Endothelial cell (in vitro differentiated cells): ENCODE results near the gene USP5. TPM values are rescaled to one million over a fixed set of nuclear protein-coding genes. Genes with fewer than 3 reads are reported as not detected.
"Not testable (repeated sequence)": the region's sequence is repeated elsewhere in the genome, so short reads cannot be mapped to it uniquely, and the experiment has no call there.

ENCODE experiments used
- DNase-seq: peaks from one replicate; pipeline ENCODE4 v3.0.0; 2021; ENCODE audit warnings: low spot score
- H3K27ac Mint-ChIP-seq: one replicate; pipeline ENCODE4 v1.8.0; 2021; ENCODE audit warnings: mixed read lengths, inconsistent platforms; ENCODE audit not compliant: unreplicated experiment
- H3K27me3 Mint-ChIP-seq: one replicate; pipeline ENCODE4 v1.8.0; 2021; ENCODE audit warnings: mild to moderate bottlenecking, moderate library complexity, mixed read lengths, inconsistent platforms; ENCODE audit not compliant: unreplicated experiment
- H3K36me3 Mint-ChIP-seq: one replicate; pipeline ENCODE4 v1.8.0; 2021; ENCODE audit warnings: mild to moderate bottlenecking, low read depth, mixed read lengths, inconsistent platforms; ENCODE audit not compliant: unreplicated experiment
- H3K4me1 Mint-ChIP-seq: one replicate; pipeline ENCODE4 v1.8.0; 2021; ENCODE audit warnings: mild to moderate bottlenecking, mixed read lengths, inconsistent platforms; ENCODE audit not compliant: unreplicated experiment
- H3K4me3 Mint-ChIP-seq: one replicate; pipeline ENCODE4 v1.8.0; 2021; ENCODE audit warnings: mild to moderate bottlenecking, mixed read lengths, inconsistent platforms; ENCODE audit not compliant: unreplicated experiment
- H3K9me3 Mint-ChIP-seq: one replicate; pipeline ENCODE4 v1.8.0; 2021; ENCODE audit warnings: mixed read lengths, inconsistent platforms; ENCODE audit not compliant: unreplicated experiment
- CTCF ChIP-seq: fragments of 200-600 bp; sonication (generic); IDR thresholded peaks from one replicate; pipeline ENCODE4 v1.5.0; 2021; ENCODE audit warnings: antibody characterized with exemption; ENCODE audit not compliant: unreplicated experiment
- total RNA-seq: library from RNA; stranded (reverse); fragmentation: NEBNext Ultra II Directional; extraction: Animal tissue kit (Norgen Biotek cat#: 25700); gene quantifications from one replicate; pipeline ENCODE4 v1.2.1, GENCODE V29; 2021; ENCODE audit not compliant: unreplicated experiment

The USP5 gene
- total RNA-seq, 1 donor from 2014 or later = 119 TPM

GRCh38 chr12:6884539-6884938 lies 32.6 kb downstream of the USP5 start:
- Mint-ChIP-seq H3K9me3 (no peaks in the 10 kb centered on the region), H3K4me1 (peaks cover 2% of the 10 kb centered on the region), H3K27me3 (no peaks in the 10 kb centered on the region), H3K4me3 (no peak overlapping the region), H3K27ac (no peak overlapping the region), H3K36me3 (no peaks in the 10 kb centered on the region)
- no peak for TF ChIP-seq CTCF
- DNase-seq = no peak

GRCh38 chr12:6886206-6886999 lies 34.5 kb downstream of the USP5 start:
- not testable (repeated sequence) for H3K27ac Mint-ChIP-seq, H3K4me3 Mint-ChIP-seq, H3K4me1 Mint-ChIP-seq, H3K36me3 Mint-ChIP-seq, H3K9me3 Mint-ChIP-seq, H3K27me3 Mint-ChIP-seq, DNase-seq

GRCh38 chr12:6887460-6887859 lies 35.5 kb downstream of the USP5 start:
- no peaks in the 10 kb centered on the region for H3K36me3 Mint-ChIP-seq
- H3K4me3 Mint-ChIP-seq = no peak overlapping the region
- peaks cover 5% of the 10 kb centered on the region for H3K27me3 Mint-ChIP-seq
- H3K4me1 Mint-ChIP-seq = peaks cover 12% of the 10 kb centered on the region
- DNase-seq = no peak
- no peaks in the 10 kb centered on the region for H3K9me3 Mint-ChIP-seq
- no peak overlapping the region for H3K27ac Mint-ChIP-seq
- no peak for TF ChIP-seq CTCF

- no peak overlapping the region for H3K4me3 Mint-ChIP-seq
- no peak overlapping the region for H3K27ac Mint-ChIP-seq
These were observed 36.4 kb downstream of the USP5 start for GRCh38 chr12:6888360-6888759.

GRCh38 chr12:6888794-6889193 lies 36.8 kb downstream of the USP5 start:
- not testable (repeated sequence) for DNase-seq, H3K4me3 Mint-ChIP-seq, H3K36me3 Mint-ChIP-seq, H3K27me3 Mint-ChIP-seq, H3K27ac Mint-ChIP-seq, H3K9me3 Mint-ChIP-seq
- H3K4me1 Mint-ChIP-seq = peaks cover 12% of the 10 kb centered on the region

More at GRCh38 chr12:6888360-6888759, 36.4 kb downstream of the USP5 start:
- DNase-seq = no peak
- H3K36me3 Mint-ChIP-seq = no peaks in the 10 kb centered on the region
- no peaks in the 10 kb centered on the region for H3K9me3 Mint-ChIP-seq
- TF ChIP-seq CTCF = no peak
- H3K27me3 Mint-ChIP-seq = peaks cover 5% of the 10 kb centered on the region
- peaks cover 12% of the 10 kb centered on the region for H3K4me1 Mint-ChIP-seq

GRCh38 chr12:6889775-6890573 lies 38.0 kb downstream of the USP5 start:
- H3K9me3 Mint-ChIP-seq, H3K27me3 Mint-ChIP-seq, DNase-seq, H3K4me3 Mint-ChIP-seq, H3K36me3 Mint-ChIP-seq: not testable (repeated sequence)
- Mint-ChIP-seq H3K4me1 (peaks cover 12% of the 10 kb centered on the region), H3K27ac (peak overlapping the region; percentile 95)
